ENCODE data around the gene HSH2D. TPM values are rescaled to one million over a fixed set of nuclear protein-coding genes. Genes with fewer than 3 reads are reported as not detected.
"Not testable (repeated sequence)": the region's sequence is repeated elsewhere in the genome, so short reads cannot be mapped to it uniquely, and the experiment has no call there.

Gene HSH2D
- total RNA-seq, 6 donors from 2014 or later: 5.9 to 12.6 (median 8.2) TPM

DNA sequence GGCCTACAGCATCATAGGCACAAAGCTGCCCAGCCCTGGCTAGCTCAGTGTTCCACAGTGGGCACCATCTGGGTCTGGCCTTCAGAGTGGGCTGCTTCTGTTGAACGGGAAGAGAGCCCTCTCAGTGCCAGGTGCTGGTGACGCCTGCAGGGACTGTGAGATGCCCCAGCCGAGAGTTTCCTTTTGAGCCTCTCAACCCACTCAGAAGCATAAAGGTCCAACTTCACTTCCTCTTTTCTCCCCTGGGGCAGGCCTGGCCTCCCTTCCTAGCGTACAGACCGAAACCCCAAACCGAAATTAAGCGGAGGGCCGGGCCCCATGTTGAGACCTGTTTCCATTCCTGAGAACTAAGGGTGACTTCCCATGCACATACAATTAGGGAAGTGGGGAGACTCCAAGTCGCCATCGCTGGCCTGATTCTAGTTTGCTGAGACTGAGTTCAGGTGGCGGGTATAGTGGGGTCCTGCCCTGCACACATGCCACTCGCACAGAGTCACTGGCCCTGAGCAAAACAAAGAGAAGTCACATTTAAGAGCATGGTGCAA, 24.9 kb upstream of the HSH2D start:
- peak overlapping the region; percentile 46 to 70 (median 67) for H3K27ac ChIP-seq
- WGBS, 2 donors: 55 to 62% methylated on average over 11 to 12 of the region's 12 CpGs
- ATAC-seq (ENCODE audit: low FRiP score in 2 of 2) (peak; percentile 64 to 79), DNase-seq (peak in 1 of 2 donors; percentile 58)
- no peak overlapping the region for H3K4me3 ChIP-seq
- peaks cover 20 to 65% (median 57%) of the 10 kb centered on the region in 4 donors for H3K36me3 ChIP-seq
- H3K4me1 ChIP-seq: peaks cover 28 to 54% (median 38%) of the 10 kb centered on the region in 4 donors
- TF ChIP-seq POLR2AphosphoS5 (IDR thresholded peaks at IDR 0.05) (no peak), EP300 (IDR thresholded peaks at IDR 0.05) (no peak), POLR2A (IDR thresholded peaks at IDR 0.05) (no peak)
- TF ChIP-seq, protein P1, sequence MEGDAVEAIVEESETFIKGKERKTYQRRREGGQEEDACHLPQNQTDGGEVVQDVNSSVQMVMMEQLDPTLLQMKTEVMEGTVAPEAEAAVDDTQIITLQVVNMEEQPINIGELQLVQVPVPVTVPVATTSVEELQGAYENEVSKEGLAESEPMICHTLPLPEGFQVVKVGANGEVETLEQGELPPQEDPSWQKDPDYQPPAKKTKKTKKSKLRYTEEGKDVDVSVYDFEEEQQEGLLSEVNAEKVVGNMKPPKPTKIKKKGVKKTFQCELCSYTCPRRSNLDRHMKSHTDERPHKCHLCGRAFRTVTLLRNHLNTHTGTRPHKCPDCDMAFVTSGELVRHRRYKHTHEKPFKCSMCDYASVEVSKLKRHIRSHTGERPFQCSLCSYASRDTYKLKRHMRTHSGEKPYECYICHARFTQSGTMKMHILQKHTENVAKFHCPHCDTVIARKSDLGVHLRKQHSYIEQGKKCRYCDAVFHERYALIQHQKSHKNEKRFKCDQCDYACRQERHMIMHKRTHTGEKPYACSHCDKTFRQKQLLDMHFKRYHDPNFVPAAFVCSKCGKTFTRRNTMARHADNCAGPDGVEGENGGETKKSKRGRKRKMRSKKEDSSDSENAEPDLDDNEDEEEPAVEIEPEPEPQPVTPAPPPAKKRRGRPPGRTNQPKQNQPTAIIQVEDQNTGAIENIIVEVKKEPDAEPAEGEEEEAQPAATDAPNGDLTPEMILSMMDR (IDR thresholded peaks at IDR 0.05): no peak
- no peaks in the 10 kb centered on the region for H3K27me3 ChIP-seq
- no peaks in the 10 kb centered on the region for H3K9me3 ChIP-seq

DNA sequence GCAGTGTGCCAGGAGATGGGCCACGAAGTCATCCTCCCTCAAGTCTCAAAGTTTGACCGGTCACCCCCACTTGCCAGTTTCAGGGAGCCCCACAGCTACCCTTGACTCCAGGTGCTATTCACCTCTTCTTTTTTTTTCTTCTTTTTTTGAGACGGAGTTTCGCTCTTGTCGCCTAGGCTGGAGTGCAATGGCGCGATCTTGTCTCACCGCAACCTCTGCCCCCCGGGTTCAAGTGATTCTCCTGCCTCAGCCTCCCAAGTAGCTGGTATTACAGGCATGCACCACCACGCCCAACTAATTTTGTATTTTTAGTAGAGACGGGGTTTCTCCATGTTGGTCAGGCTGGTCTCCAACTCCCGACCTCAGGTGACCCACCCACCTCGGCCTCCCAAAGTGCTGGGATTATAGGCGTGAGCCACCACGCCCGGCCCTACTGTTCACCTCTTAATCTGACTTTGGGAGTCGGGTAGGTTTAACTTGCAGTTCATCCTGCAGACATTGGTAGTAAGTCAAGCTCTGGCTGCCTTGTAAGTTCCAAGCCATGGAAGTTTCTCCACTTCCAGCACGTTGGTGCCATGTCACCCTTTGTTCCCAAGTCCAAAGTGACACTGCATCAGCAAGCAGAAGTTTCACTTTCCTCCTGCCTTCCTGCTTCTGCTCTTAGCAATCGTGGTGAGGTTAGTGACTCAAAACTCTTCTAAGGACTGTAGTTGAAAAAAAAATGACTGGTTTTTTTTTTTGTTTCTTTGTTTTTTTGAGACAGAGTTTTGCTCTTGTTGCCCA, 24.2 kb upstream of the HSH2D start:
- not testable (repeated sequence) for H3K27me3 ChIP-seq, H3K4me3 ChIP-seq, H3K9me3 ChIP-seq
- Histone ChIP-seq H3K4me1 (peaks cover 21 to 47% (median 33%) of the 10 kb centered on the region in 4 donors), H3K27ac (peak overlapping the region; percentile 46 to 70 (median 67)), H3K36me3 (peaks cover 24 to 72% (median 62%) of the 10 kb centered on the region in 4 donors)
- ATAC-seq (ENCODE audit: low FRiP score in 2 of 2): peak in 1 of 2 donors; percentile 60
- 80 to 85% methylated on average over 19 of the region's 19 CpGs for WGBS, 2 donors
- peak in 1 of 2 donors; percentile 44 for DNase-seq

DNA sequence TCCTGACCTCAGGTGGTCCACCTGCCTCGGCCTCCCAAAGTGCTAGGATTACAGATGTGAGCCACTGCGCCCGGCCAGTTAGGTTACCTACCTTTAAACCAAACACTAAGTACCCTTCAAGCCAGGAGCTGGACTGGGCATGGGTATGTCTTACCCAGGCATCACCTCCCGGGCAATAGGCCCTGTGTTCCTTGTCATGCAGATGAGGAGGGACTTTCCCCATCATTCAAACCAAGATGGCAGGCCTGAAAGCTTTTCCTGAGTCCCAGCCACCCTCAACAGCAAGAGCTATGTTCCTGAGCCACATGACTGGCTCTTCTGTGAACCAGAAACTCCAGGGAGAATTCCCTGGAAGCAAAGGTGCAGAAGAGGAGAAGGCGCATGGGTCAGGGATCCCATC, 22.3 kb upstream of the HSH2D start:
- peaks cover 13 to 28% (median 19%) of the 10 kb centered on the region in 4 donors for H3K4me1 ChIP-seq
- TF ChIP-seq POLR2A (IDR thresholded peaks at IDR 0.05) (no peak), EP300 (IDR thresholded peaks at IDR 0.05) (no peak), POLR2AphosphoS5 (IDR thresholded peaks at IDR 0.05) (no peak)
- TF ChIP-seq, protein P1 (IDR thresholded peaks at IDR 0.05): no peak
- H3K36me3 ChIP-seq: peaks cover 26 to 84% (median 80%) of the 10 kb centered on the region in 4 donors

DNA sequence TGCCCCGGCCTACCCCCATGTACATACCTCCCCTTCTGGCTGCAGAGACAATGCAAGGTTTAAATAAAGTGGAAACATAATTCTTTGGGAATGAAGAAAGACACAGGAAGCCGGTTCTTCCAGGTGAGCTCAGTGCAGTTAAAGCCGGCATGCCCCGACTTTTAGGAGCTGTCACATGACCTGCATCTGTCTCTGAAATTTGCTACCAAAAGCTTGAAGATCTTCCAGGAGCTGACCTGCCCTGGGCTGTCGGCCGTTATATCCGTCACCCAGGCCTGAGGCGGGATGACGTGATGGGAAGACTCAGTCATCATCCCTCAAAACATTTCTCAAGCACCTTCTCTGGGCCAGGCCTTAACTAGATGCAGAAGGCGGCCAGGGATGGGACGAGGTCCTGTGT, 21.5 kb upstream of the HSH2D start:
- no peak for DNase-seq
- H3K4me1 ChIP-seq: peaks cover 9 to 20% (median 14%) of the 10 kb centered on the region in 4 donors
- H3K4me3 ChIP-seq: no peak overlapping the region
- no peak overlapping the region for H3K27ac ChIP-seq
- no peak for ATAC-seq (ENCODE audit: low FRiP score in 2 of 2)
- H3K9me3 ChIP-seq: no peaks in the 10 kb centered on the region
- 97 to 98% methylated on average over 6 to 11 of the region's 11 CpGs for WGBS, 2 donors
- no peaks in the 10 kb centered on the region for H3K27me3 ChIP-seq
- TF ChIP-seq POLR2AphosphoS5 (IDR thresholded peaks at IDR 0.05) (no peak), POLR2A (IDR thresholded peaks at IDR 0.05) (no peak), EP300 (IDR thresholded peaks at IDR 0.05) (no peak)
- TF ChIP-seq, protein P1 (IDR thresholded peaks at IDR 0.05): no peak
- peaks cover 29 to 92% (median 87%) of the 10 kb centered on the region in 4 donors for H3K36me3 ChIP-seq

More for the DNA sequence above, 22.3 kb upstream of the HSH2D start:
- Histone ChIP-seq H3K4me3 (no peak overlapping the region), H3K27me3 (no peaks in the 10 kb centered on the region), H3K9me3 (no peaks in the 10 kb centered on the region), H3K27ac (no peak overlapping the region)
- DNase-seq (no peak), ATAC-seq (ENCODE audit: low FRiP score in 2 of 2) (no peak)
- 84 to 98% methylated on average over 5 of the region's 5 CpGs for WGBS, 2 donors

DNA sequence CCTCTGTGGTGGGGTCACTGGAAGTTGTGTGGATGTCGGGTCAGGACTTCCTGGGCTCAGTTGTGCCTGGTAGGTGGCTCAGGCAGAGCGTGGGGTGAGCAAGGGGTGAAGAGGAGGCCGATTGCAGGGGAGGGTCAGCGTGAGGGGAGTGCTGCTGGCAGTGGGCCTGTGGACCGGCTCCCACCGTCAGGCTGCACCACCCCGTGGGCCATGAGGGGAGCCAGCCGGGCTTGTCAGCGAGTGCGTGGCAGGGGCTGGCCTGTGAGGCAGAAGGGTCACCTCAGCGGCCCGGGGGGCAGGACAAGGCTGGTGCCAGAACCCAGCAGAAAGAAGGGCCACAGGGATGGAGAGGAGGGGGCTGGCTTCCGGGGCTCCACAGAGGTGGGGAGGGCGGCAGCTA, 18.5 kb upstream of the HSH2D start:
- WGBS, 2 donors: 97 to 100% methylated on average over 6 to 12 of the region's 14 CpGs
- peak in 1 of 2 donors; percentile 63 for DNase-seq
- H3K27ac ChIP-seq: no peak overlapping the region

More for the DNA sequence above, 18.5 kb upstream of the HSH2D start:
- H3K4me3 ChIP-seq: no peak overlapping the region
- H3K4me1 ChIP-seq: peaks cover 0 to under 1% (median 0%) of the 10 kb centered on the region in 4 donors
- ATAC-seq (ENCODE audit: low FRiP score in 2 of 2): no peak
- peaks cover 47 to 100% (median 98%) of the 10 kb centered on the region in 4 donors for H3K36me3 ChIP-seq
- no peak for TF ChIP-seq POLR2A (IDR thresholded peaks at IDR 0.05)
- TF ChIP-seq, protein P1 (IDR thresholded peaks at IDR 0.05): no peak
- TF ChIP-seq EP300 (IDR thresholded peaks at IDR 0.05): no peak
- no peak for TF ChIP-seq POLR2AphosphoS5 (IDR thresholded peaks at IDR 0.05)
- no peaks in the 10 kb centered on the region for H3K9me3 ChIP-seq
- no peaks in the 10 kb centered on the region for H3K27me3 ChIP-seq
